SKM-1 treated with dmso at 0.1 percent for 144 hours (cell line): ENCODE data around the gene PHKB.
"Not testable (repeated sequence)": the region's sequence is repeated elsewhere in the genome, so short reads cannot be mapped to it uniquely, and the experiment has no call there.

Experiments
- DNase-seq: peaks from one replicate; lab custom pipeline; 2025; ENCODE audit not compliant: unreplicated experiment; lab: John Stamatoyannopoulos, UW

Gene PHKB

DNA sequence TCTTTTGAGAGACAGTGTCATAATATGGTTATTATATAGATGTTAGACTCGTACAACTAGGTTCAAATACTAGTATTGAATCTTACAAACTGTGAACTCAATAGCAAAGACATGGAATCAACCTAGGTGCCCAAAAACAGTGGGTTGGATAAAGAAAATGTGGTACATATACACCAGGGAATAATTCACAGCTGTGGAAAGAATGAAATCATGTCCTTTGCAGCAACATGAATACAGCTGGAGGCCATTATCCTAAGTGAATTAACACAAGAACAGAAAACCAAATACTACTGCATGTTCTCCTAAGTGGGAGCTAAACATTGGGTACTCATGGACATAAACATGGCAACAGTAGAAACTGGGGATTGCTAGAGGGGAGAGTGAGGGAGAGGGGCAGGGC, 8.1 kb downstream of the PHKB start:
- no peak for DNase-seq

- no peak for DNase-seq
These were observed 9.1 kb downstream of the PHKB start for GRCh38 chr16:47470211-47470610.

DNA sequence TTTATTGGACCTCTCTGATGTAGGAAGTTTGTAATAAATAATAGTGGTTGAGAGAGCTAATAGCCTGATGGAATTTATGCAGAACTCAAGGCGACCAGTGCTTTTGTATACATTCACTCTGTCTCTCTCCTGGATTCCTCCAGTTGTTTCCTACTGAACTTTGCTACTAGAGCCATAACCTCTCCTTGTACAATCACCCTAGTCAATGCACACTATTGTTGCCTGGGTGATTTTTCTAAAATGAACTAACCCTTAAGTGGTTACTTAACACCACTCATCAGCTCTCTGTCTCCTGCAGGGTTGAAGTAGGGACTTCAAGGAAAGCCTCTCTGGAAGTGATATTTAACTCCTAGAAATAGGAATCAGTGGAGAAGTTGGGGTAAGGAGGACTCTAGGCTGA, 9.7 kb downstream of the PHKB start:
- DNase-seq: no peak

GRCh38 chr16:47473004-47473403, 11.9 kb downstream of the PHKB start:
- DNase-seq: not testable (repeated sequence)

DNA sequence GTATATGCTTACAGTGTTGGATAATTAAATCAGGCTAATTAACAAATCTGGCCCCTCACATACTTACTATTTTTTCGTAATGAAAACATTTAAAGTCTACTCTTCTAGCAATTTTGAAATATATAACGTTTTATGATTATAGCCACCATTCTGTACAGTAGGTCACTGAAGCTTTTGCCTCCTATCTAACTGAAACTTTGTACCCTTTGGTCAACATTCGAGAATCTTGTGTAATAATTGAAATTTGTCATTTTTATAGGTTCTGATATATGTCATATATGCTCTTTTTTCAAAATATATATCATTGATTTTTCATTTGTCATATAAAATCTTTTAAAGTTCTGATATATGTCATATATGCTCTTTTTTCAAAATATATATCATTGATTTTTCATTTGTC, 12.7 kb downstream of the PHKB start:
- DNase-seq: no peak

- no peak for DNase-seq
These were observed 14.7 kb downstream of the PHKB start for GRCh38 chr16:47475786-47476185.

DNA sequence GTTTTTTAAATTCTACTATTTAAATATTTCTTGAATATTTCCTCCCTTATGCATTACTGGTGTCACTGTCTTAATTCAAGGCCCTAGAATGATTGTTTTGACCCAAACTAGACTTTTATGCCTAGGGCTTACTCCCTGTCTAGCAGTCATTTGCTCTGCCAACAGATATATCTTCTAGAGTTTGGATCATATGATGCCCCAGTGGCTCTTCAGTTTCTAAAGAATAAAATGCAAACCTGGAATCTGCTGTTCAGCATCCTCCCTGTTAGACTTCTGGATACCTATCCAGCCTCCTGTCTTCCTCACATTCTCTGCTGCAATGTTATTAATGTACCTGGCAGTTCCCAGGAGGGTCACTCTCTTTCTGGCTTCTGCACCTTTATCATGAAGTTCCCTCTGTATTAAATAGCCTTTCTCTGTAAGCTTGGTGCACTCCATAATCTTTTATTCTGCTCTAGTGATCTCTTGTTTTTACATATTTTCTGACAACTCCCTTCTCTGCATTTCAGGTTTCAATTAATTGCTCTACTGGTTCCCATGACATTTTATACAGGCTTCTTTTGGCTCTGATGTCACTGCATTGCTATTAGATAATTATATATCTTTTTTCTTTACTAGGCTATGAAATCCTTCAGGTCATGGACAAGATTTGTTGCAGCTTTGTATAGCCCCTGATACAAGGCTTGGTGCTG, 15.7 kb downstream of the PHKB start:
- DNase-seq: no peak

DNA sequence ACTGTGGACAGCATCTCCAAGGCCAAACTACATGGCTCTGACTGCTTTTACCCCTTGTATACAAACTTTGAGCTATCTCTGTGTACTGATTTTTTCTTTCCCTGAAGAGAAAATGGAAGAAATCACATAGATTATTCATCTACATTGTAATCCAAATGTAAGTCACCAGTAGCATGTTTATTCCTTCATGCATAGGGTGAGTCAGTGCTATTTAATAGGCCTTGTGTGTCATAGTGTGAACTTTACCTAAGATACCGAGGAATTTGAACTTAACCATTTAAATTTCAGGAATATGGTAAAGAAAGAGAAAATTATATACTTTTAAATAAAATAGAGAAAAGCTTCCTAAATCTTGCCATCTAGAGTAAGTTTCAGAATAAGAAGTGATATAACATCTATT, 16.5 kb downstream of the PHKB start:
- DNase-seq: no peak

GRCh38 chr16:47480410-47480809, 19.3 kb downstream of the PHKB start:
- DNase-seq: no peak

- DNase-seq: no peak
These were observed 20.7 kb downstream of the PHKB start for GRCh38 chr16:47481698-47482374.

GRCh38 chr16:47483616-47484015, 22.5 kb downstream of the PHKB start:
- DNase-seq: no peak

GRCh38 chr16:47486856-47487255, 25.7 kb downstream of the PHKB start:
- no peak for DNase-seq

GRCh38 chr16:47488051-47488450, 26.9 kb downstream of the PHKB start:
- no peak for DNase-seq

GRCh38 chr16:47490471-47490870, 29.3 kb downstream of the PHKB start:
- no peak for DNase-seq

- no peak for DNase-seq
These were observed 30.9 kb downstream of the PHKB start for GRCh38 chr16:47492036-47492427.

- DNase-seq: peak; percentile 79
These were observed 31.6 kb downstream of the PHKB start for GRCh38 chr16:47492428-47493377.

- peak; percentile 19 for DNase-seq
These were observed 32.5 kb downstream of the PHKB start for GRCh38 chr16:47493381-47494337.

DNA sequence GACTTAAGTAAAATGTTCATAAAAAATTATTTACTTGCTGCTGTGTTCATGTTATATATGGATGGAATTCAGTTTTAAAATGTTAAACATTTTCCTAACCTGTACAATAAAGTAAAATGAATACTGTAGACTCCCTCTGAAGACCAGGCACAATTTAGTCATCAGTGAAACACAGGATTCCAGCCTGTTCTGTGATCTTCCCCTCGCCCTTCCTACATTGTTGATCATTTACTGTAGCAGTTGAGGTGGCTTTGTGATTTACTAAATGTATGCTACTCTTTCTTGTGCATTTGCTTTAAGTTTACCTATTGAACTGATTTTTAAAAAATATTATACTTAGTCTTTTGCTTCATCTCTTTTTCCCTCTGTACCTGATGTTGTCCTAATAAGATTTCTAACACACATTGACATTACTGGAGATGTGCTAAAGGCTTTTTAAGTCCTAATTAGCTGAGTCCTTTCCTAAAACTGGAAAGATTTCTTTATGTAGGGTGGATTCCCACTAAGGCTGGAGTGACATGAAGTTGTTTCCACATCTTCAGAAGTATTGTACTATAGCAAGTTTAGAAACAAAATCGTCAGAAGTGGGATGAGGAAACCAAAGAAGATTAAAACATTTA, 38.1 kb downstream of the PHKB start:
- DNase-seq: no peak

DNA sequence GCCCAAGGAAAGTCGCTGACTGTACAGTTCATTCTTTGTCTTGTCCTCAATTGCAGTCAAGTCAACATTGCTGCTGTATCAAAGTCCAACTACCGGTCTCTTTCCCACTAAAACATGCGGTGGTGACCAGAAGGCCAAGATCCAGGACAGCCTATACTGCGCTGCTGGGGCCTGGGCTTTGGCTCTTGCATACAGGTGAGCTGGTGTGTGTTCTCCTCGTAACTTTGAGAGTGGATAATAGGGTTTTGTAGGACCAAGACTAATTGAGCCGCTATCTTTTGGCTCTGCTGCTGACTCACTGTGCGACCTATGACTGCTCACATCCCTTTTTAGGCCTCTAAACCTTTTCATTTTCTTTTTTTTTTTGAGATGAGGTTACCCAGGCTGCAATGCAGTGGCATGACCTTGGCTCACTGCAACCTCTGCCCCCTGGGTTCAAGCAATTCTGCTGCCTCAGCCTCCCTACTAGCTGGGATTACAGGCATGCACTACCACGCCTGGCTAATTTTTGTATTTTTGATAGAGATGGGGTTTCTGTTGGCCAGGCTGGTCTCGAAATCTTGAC, 38.7 kb downstream of the PHKB start:
- no peak for DNase-seq

GRCh38 chr16:47503936-47504335, 42.8 kb downstream of the PHKB start:
- no peak for DNase-seq
